ENCODE results near the gene SUMO3. TPM values are rescaled to one million over a fixed set of nuclear protein-coding genes. Genes with fewer than 3 reads are reported as not detected.

The SUMO3 gene
- total and polyA plus RNA-seq, 2 experiments from 2014 or later, result 90.8 to 103 TPM

- peak; percentile 89 for ATAC-seq
- H3K27me3 ChIP-seq (ENCODE audit: insufficient read depth), result no peaks in the 10 kb centered on the region
- no peaks in the 10 kb centered on the region for H3K79me2 ChIP-seq (replicated peaks; ENCODE audit: insufficient read depth)
- H4K20me1 ChIP-seq (replicated peaks; ENCODE audit: insufficient read depth), result no peaks in the 10 kb centered on the region; the same call in 1 of the 2 replicates
- Mint-ChIP-seq H3K27me3 (ENCODE audit: insufficient read depth, low read depth, poor library complexity) (peaks cover 12% of the 10 kb centered on the region), H3K4me1 (peaks cover 13% of the 10 kb centered on the region), H3K4me3 (peak overlapping the region; percentile 63), H3K9me3 (no peaks in the 10 kb centered on the region; the same call in 2 of the 3 replicates), H3K27ac (peak overlapping the region; percentile 40; the same call in 1 of the 2 replicates), H3K36me3 (ENCODE audit: low read depth) (peaks cover 18% of the 10 kb centered on the region)
- H2AFZ ChIP-seq, result peak overlapping the region; percentile 96
- H3K27ac ChIP-seq (ENCODE audit: low read depth), result no peak overlapping the region
- no peaks in the 10 kb centered on the region for H3K9me2 ChIP-seq (ENCODE audit: insufficient read depth)
- peak overlapping the region; percentile 65 for H3K4me2 ChIP-seq
- H3K4me1 ChIP-seq (ENCODE audit: insufficient read depth), result peaks cover 11% of the 10 kb centered on the region
- H3K4me3 ChIP-seq, result peak overlapping the region; percentile 36
- peaks cover 3% of the 10 kb centered on the region; the same call in 1 of the 2 replicates for H3F3A ChIP-seq (replicated peaks; ENCODE audit: low read depth)
- DNase-seq (ENCODE audit: low spot score), result peak; percentile 90
- TF ChIP-seq ZNF462 (CRISPR knock-in tag; IDR thresholded peaks at IDR 0.05), result no peak
- no peak for TF ChIP-seq ZNF114 (CRISPR knock-in tag; IDR thresholded peaks at IDR 0.05)
- TF ChIP-seq CREB1 (CRISPR knock-in tag; IDR thresholded peaks at IDR 0.05; ENCODE audit: low read depth), result no peak
- no peak for TF ChIP-seq ETS1 (IDR thresholded peaks at IDR 0.05)
- TF ChIP-seq POLR2AphosphoS5 (IDR thresholded peaks at IDR 0.05; ENCODE audit: low read depth), result peak; percentile 36
- TF ChIP-seq CTCF (conservative IDR thresholded peaks at IDR 0.05; ENCODE audit: low read depth in 2 of 2), result peak; percentile 39 to 55
- H3K36me3 ChIP-seq (ENCODE audit: insufficient read depth), result 0 out of 2 replicates have a peak, but pooled peaks cover 12% of the 10 kb centered on the region
Observed at GRCh38 chr21:44845418-44846223, 27.8 kb upstream of the SUMO3 start.
